IMR-90 (cell line): ENCODE measurements around the gene CXCL17. TPM values are rescaled to one million over a fixed set of nuclear protein-coding genes. Genes with fewer than 3 reads are reported as not detected.

Experiments
- ATAC-seq: fragments of 200-7000 bp; cut with Tn5 transposase; 2 replicates; pipeline ENCODE4 v1.9.1; 2020; ENCODE audit warnings: low read depth, mild to moderate bottlenecking, moderate library complexity
- BruUV-seq: library from RNA; stranded (reverse); fragments of 400-500 nt; replicated peaks from 2 replicates; lab custom pipeline; 2021; lab: Mats Ljungman, UMichigan
- CTCF ChIA-PET: fragments of 300-600 bp; formaldehyde crosslinking; extraction: SDS; loops from one replicate; lab custom pipeline; 2021; ENCODE audit warnings: antibody characterized with exemption; lab: Yijun Ruan, JAX
- POLR2A ChIA-PET: fragments of 300-600 bp; sonication (Branson Sonifier 250); formaldehyde crosslinking; loops from one replicate; lab custom pipeline; 2022; ENCODE audit warnings: antibody characterized with exemption; ENCODE audit not compliant: unreplicated experiment; lab: Charles Lee
- DNase-seq: peaks from one replicate; pipeline ENCODE4 v3.0.0; 2013
- H2AFZ ChIP-seq: replicated peaks from 2 replicates; pipeline ENCODE3; 2013; ENCODE audit warnings: low read length, mild to moderate bottlenecking; ENCODE audit not compliant: poor library complexity
- H2AK5ac ChIP-seq: 2 replicates; pipeline ENCODE4 v1.6.1; 2013; ENCODE audit warnings: low read depth, low read length, inconsistent platforms
- H2AK9ac ChIP-seq: replicated peaks from 2 replicates; pipeline ENCODE3; 2013; ENCODE audit warnings: mild to moderate bottlenecking, low read depth, low read length, moderate library complexity; ENCODE audit not compliant: poor library complexity
- H2BK120ac ChIP-seq: 2 replicates; pipeline ENCODE4 v1.6.1; 2013; ENCODE audit warnings: low read depth, low read length, inconsistent platforms
- H2BK15ac ChIP-seq: 3 replicates; pipeline ENCODE4 v1.6.1; 2013; ENCODE audit warnings: low read depth, low read length, inconsistent platforms
- H2BK20ac ChIP-seq: 2 replicates; pipeline ENCODE4 v1.6.1; 2013; ENCODE audit warnings: low read depth, mild to moderate bottlenecking, inconsistent platforms, low read length, moderate library complexity
- H2BK5ac ChIP-seq: 2 replicates; pipeline ENCODE4 v1.6.1; 2013; ENCODE audit warnings: mild to moderate bottlenecking, low read depth, low read length, inconsistent platforms; ENCODE audit not compliant: poor library complexity, severe bottlenecking
- H3K14ac ChIP-seq: replicated peaks from 2 replicates; pipeline ENCODE4 v1.6.1; 2013; ENCODE audit warnings: low read depth, low read length, inconsistent platforms
- H3K18ac ChIP-seq: 2 replicates; pipeline ENCODE4 v1.6.1; 2013; ENCODE audit warnings: low read depth, low read length, control low read depth
- H3K23ac ChIP-seq: 2 replicates; pipeline ENCODE4 v1.6.1; 2013; ENCODE audit warnings: low read depth, low read length, inconsistent platforms
- H3K27ac ChIP-seq: 2 replicates; pipeline ENCODE4 v1.5.1; 2013; ENCODE audit warnings: mild to moderate bottlenecking, control low read depth, low read length; ENCODE audit not compliant: insufficient read depth
- H3K27me3 ChIP-seq: 2 replicates; pipeline ENCODE4 v1.6.1; 2013; ENCODE audit warnings: low read length; ENCODE audit not compliant: control insufficient read depth, insufficient read depth
- H3K36me3 ChIP-seq: 2 replicates; pipeline ENCODE4 v1.6.1; 2013; ENCODE audit warnings: low read length, mixed read lengths; ENCODE audit not compliant: control insufficient read depth, insufficient read depth
- H3K4ac ChIP-seq: 2 replicates; pipeline ENCODE4 v1.6.1; 2013; ENCODE audit warnings: low read depth, low read length, inconsistent platforms
- H3K4me1 ChIP-seq: 2 replicates; pipeline ENCODE4 v1.6.1; 2013; ENCODE audit warnings: low read length, mixed read lengths; ENCODE audit not compliant: control insufficient read depth, insufficient read depth
- H3K4me2 ChIP-seq: 2 replicates; pipeline ENCODE4 v1.6.1; 2013; ENCODE audit warnings: low read depth, mild to moderate bottlenecking, control low read depth, low read length, moderate library complexity
- H3K4me3 ChIP-seq: 2 replicates; pipeline ENCODE4 v1.5.1; 2013; ENCODE audit warnings: low read depth, mild to moderate bottlenecking, control low read depth, low read length, moderate library complexity; ENCODE audit not compliant: insufficient read depth
- H3K56ac ChIP-seq: 2 replicates; pipeline ENCODE4 v1.6.1; 2013; ENCODE audit warnings: low read length, inconsistent platforms; ENCODE audit not compliant: insufficient read depth; ENCODE audit errors: extremely low read depth
- H3K79me1 ChIP-seq, 2 experiments: 2 replicates each; pipeline ENCODE4 v1.6.1; 2013; ENCODE audit warnings: low read length in 2 of 2, inconsistent platforms in 1 of 2, low read depth in 1 of 2
- H3K9ac ChIP-seq: 2 replicates; pipeline ENCODE4 v1.6.1; 2013; ENCODE audit warnings: low read depth, low read length, control low read depth
- H3K9me1 ChIP-seq: 2 replicates; pipeline ENCODE4 v1.6.1; 2013; ENCODE audit warnings: low read length, inconsistent platforms; ENCODE audit not compliant: insufficient read depth
- H3K9me3 ChIP-seq: 2 replicates; pipeline ENCODE4 v1.6.1; 2013; ENCODE audit warnings: low read length; ENCODE audit not compliant: control insufficient read depth, insufficient read depth
- H4K20me1 ChIP-seq: 2 replicates; pipeline ENCODE4 v1.6.1; 2013; ENCODE audit warnings: low read length, inconsistent platforms; ENCODE audit not compliant: insufficient read depth
- H4K5ac ChIP-seq: 2 replicates; pipeline ENCODE4 v1.6.1; 2013; ENCODE audit warnings: mild to moderate bottlenecking, low read depth, low read length, control low read depth
- H4K8ac ChIP-seq, 2 experiments: 2 replicates each; pipeline ENCODE4 v1.6.1; 2013; ENCODE audit warnings: low read depth in 2 of 2, low read length in 2 of 2, control low read depth in 1 of 2, inconsistent platforms in 1 of 2
- H4K91ac ChIP-seq: 2 replicates; pipeline ENCODE4 v1.6.1; 2013; ENCODE audit warnings: low read depth, low read length, inconsistent platforms; ENCODE audit not compliant: insufficient read depth
- CEBPB ChIP-seq: IDR thresholded peaks from 2 replicates; pipeline ENCODE4 v1.6.1; 2012; ENCODE audit warnings: low read depth, low read length, improper control_type of control experiment
- FOS ChIP-seq: fragments of 150-350 bp; IDR thresholded peaks from 2 replicates; pipeline ENCODE4 v1.6.1; 2016; ENCODE audit warnings: low read depth, low read length
- MAFK ChIP-seq: IDR thresholded peaks from 2 replicates; pipeline ENCODE4 v1.6.1; 2012; ENCODE audit warnings: low read depth, low read length, improper control_type of control experiment
- MXI1 ChIP-seq: IDR thresholded peaks from 2 replicates; pipeline ENCODE4 v1.6.1; 2012; ENCODE audit warnings: low read depth, mild to moderate bottlenecking, low read length, moderate library complexity, borderline replicate concordance
- RAD21 ChIP-seq: IDR thresholded peaks from 2 replicates; pipeline ENCODE4 v1.6.1; 2012; ENCODE audit warnings: low read length, improper control_type of control experiment
- SMC3 ChIP-seq: fragments of 150-350 bp; IDR thresholded peaks from 2 replicates; pipeline ENCODE4 v1.6.1; 2016; ENCODE audit warnings: low read depth, mild to moderate bottlenecking, antibody characterized with exemption, low read length, moderate library complexity
- whole genome bisulfite sequencing, 2 experiments: methylation state at CpG; one replicate each; pipeline versions ENCODE4 v1.1.5 to v1.1.7; 2013; ENCODE audit warnings: missing lambda C conversion rate in 2 of 2; ENCODE audit not compliant: insufficient read length in 1 of 2; ENCODE audit errors: extremely low coverage in 2 of 2; 5-methylcytosine and 5-hydroxymethylcytosine counted together
- dilution Hi-C: fragments of 300-500 bp; cut with HindIII; formaldehyde crosslinking; loops from one replicate; pipeline ENCODE4 v1.14.3; 2018; ENCODE audit warnings: low sequenced_read_pairs; ENCODE audit not compliant: unreplicated experiment
- in situ Hi-C: fragments of 300-500 bp; cut with MboI; formaldehyde crosslinking; loops from 3 replicates; pipeline ENCODE4 v1.14.3; 2019; ENCODE audit warnings: low sequenced_read_pairs, inconsistent platforms, mixed read lengths
- intact Hi-C: fragments of 100-400 bp; cut with micrococcal nuclease; formaldehyde crosslinking; loops from 2 replicates; pipeline ENCODE4 v1.10.0; 2022
- polyA plus RNA-seq, 3 experiments: library from polyadenylated mRNA; depleted of rRNA; stranded (reverse); fragments of >200 nt; gene quantifications; 2 replicates each; pipeline ENCODE4 v1.2.3, GENCODE V29; 2012; ENCODE audit warnings: low replicate concordance in 1 of 3
- total RNA-seq: library from RNA; depleted of rRNA; stranded (reverse); fragments of >200 nt; gene quantifications from 2 replicates; pipeline ENCODE4 v1.2.3, GENCODE V29; 2012
- TF ChIP-seq, protein P1 (sequence below): conservative IDR thresholded peaks from 2 replicates; pipeline ENCODE4 v1.5.1; 2012; ENCODE audit warnings: mild to moderate bottlenecking, low read depth, low read length, improper control_type of control experiment

The CXCL17 gene
- total and polyA plus RNA-seq, 2 of the 4 experiments (the other 2 are of a cell fraction) = not detected

DNA sequence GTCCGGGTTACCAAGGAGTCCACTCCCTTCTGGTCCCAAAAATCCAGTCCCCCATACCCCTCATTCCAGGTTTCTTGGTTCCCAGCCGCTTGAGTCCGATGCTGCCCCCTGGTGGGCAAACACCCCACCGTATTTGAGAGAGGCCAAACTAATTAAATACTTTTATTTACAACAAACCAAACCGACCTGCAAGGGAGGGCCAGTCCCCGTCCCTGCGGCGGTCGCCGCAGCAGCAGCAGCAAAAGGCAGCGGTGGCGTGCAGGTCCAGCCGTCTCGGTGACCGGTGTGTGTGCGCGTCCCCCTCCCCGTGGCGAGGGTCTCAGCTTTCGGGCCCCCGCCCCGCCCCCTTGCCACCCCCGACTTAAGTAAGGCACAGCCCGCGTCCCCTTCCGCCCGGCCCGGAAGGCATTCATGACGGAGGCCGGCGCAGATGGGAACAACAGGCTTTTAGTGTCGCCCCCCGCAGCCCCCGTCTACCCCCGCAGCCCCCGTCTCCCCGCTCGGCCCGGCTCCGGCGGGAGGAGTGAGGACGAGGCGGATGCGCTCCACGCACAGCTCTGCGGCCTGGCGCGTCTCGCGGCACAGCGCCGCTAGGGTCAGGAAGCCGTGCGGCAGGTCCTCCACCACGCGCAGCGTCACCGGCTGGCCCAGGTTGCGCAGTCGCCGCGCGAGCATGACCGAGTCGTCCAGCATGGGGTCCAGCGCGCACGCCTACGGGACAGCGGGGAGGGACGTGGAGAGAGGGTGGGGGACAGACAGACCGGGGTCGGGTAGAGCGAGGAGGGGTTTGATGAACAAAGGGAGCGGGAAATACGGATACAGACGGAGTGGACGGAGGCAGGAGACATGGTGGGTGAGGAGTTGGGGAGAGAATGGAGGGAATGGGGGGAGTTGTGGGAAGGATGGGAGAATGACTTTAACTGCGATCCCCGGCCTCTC, 41.1 kb downstream of the CXCL17 start:
- peak overlapping the region; percentile 93 for H2AK9ac ChIP-seq
- peak overlapping the region; percentile 74 for H3K9ac ChIP-seq
- CTCF ChIA-PET = interaction anchor here (1.5 kb wide), 1 partner anchor 39 kb away, joined by 4 read pairs; no protein-coding TSS in a partner anchor
- H2BK20ac ChIP-seq = no peak overlapping the region
- intact Hi-C loops = loop anchor here (10.0 kb wide), 1 partner anchor 267 kb away; the partner anchor contains the start of gene POU2F2
- H3K79me1 ChIP-seq = peaks cover 0 to 39% of the 10 kb centered on the region in 2 experiments; a peak in 2 of 4 replicates
- ATAC-seq (peak; percentile 51), DNase-seq (peak; percentile 73)
- no peaks in the 10 kb centered on the region for H3K36me3 ChIP-seq
- H2AK5ac ChIP-seq = peak overlapping the region; percentile 71; the same call in 1 of the 2 replicates
- H4K20me1 ChIP-seq = peaks cover 9% of the 10 kb centered on the region; the same call in 1 of the 2 replicates
- 1% methylated on average over 31 of the region's 80 CpGs; no CpG with 5 or more reads in 1 of the 2 experiments for WGBS, 2 experiments
- peak overlapping the region; percentile 29; the same call in 1 of the 2 replicates for H4K91ac ChIP-seq
- H3K4ac ChIP-seq = peak overlapping the region; percentile 70
- no peak overlapping the region for H3K56ac ChIP-seq
- POLR2A ChIA-PET = interaction anchor here (0.5 kb wide), 1 partner anchor 11 kb away, joined by 3 read pairs; no protein-coding TSS in a partner anchor
- H3K4me1 ChIP-seq = peaks cover 9% of the 10 kb centered on the region; the same call in 1 of the 2 replicates
- peak overlapping the region; percentile 19; the same call in 1 of the 2 replicates for H3K27ac ChIP-seq
- peak overlapping the region in 1 of 2 experiments; percentile 86; a peak in 2 of 4 replicates for H4K8ac ChIP-seq
- H2AFZ ChIP-seq = peak overlapping the region; percentile 94
- 0 out of 2 replicates have a peak overlapping the region, but pooled peaks have one; percentile 16 for H3K18ac ChIP-seq
- dilution Hi-C loops = no loop called here
- no peaks in the 10 kb centered on the region for H3K9me3 ChIP-seq
- peak overlapping the region; percentile 71; the same call in 1 of the 2 replicates for H3K23ac ChIP-seq
- TF ChIP-seq MAFK (no peak), SMC3 (peak; percentile 57), RAD21 (peak; percentile 53), CEBPB (peak; percentile 74), FOS (no peak), MXI1 (peak; percentile 83; the same call in 1 of the 2 replicates)
- TF ChIP-seq, protein P1, sequence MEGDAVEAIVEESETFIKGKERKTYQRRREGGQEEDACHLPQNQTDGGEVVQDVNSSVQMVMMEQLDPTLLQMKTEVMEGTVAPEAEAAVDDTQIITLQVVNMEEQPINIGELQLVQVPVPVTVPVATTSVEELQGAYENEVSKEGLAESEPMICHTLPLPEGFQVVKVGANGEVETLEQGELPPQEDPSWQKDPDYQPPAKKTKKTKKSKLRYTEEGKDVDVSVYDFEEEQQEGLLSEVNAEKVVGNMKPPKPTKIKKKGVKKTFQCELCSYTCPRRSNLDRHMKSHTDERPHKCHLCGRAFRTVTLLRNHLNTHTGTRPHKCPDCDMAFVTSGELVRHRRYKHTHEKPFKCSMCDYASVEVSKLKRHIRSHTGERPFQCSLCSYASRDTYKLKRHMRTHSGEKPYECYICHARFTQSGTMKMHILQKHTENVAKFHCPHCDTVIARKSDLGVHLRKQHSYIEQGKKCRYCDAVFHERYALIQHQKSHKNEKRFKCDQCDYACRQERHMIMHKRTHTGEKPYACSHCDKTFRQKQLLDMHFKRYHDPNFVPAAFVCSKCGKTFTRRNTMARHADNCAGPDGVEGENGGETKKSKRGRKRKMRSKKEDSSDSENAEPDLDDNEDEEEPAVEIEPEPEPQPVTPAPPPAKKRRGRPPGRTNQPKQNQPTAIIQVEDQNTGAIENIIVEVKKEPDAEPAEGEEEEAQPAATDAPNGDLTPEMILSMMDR = peak; percentile 79
- peak overlapping the region; percentile 65 for H3K4me3 ChIP-seq
- no peaks in the 10 kb centered on the region for H3K27me3 ChIP-seq
- in situ Hi-C loops = no loop called here
- no peak overlapping the region for H2BK15ac ChIP-seq
- H3K4me2 ChIP-seq = peak overlapping the region; percentile 97
- peak overlapping the region; percentile 69 for H3K14ac ChIP-seq
- H2BK120ac ChIP-seq = no peak overlapping the region
- H3K9me1 ChIP-seq = peaks cover 16% of the 10 kb centered on the region
- BruUV-seq = no TSS peak
- H2BK5ac ChIP-seq = no peak overlapping the region
- peak overlapping the region; percentile 45 for H4K5ac ChIP-seq
